Measurements from ENCODE around the gene C6orf136. TPM values are rescaled to one million over a fixed set of nuclear protein-coding genes. Genes with fewer than 3 reads are reported as not detected.

C6orf136 gene
- total and polyA plus RNA-seq, 9 of the 15 experiments (the other 6 are each of a cell fraction or from before 2014, with no cell fraction given): 14.1 to 63.1 (median 18.4) TPM

DNA sequence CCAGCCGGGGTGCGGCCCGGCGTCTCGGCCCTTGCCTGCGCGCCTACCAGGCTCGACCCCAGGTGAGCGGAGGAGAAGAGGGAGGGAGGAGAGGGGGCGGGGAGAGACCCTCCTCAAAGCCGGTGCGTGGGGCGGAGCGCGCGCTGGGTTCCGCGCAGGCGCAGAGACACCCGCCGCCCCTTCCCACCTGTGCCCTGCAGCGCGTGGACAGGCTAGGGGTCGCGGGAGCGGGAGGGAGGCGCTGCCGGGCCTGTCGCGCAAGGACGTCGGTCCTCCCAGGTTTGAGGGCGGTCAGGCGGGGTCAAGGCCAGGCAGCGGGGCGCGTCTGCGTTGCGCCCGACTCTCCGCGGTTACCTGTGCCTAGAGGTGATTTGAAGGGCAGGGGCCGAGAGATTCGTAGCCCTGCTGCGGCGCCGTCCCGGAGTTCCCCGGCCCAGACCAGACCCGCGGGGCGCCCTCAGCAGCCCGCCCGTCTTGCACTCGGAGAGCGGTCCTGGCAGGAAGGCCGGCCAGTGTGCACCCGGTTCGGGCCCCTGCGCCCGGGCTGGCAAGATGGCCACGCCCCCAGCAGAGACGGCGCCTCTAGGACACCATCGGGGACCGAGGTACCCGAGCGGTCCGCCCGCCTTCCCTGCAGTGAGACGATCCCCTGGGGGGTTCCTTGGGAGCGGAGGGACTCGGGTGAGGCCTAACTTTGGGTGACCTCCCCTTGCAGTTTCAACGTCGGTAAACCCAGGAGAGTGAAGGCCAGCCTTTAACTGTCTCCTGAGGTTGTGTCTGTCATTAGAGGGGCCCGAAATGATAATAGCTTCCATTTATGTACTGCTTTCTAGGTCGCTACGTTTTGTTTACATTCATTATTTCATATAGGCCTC lies 546 bp downstream of the C6orf136 start (continued):
- TF ChIP-seq, protein P1, sequence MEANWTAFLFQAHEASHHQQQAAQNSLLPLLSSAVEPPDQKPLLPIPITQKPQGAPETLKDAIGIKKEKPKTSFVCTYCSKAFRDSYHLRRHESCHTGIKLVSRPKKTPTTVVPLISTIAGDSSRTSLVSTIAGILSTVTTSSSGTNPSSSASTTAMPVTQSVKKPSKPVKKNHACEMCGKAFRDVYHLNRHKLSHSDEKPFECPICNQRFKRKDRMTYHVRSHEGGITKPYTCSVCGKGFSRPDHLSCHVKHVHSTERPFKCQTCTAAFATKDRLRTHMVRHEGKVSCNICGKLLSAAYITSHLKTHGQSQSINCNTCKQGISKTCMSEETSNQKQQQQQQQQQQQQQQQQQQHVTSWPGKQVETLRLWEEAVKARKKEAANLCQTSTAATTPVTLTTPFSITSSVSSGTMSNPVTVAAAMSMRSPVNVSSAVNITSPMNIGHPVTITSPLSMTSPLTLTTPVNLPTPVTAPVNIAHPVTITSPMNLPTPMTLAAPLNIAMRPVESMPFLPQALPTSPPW (CRISPR knock-in tag; IDR thresholded peaks at IDR 0.05): no peak; the same call in none of the 2 replicates
- TF ChIP-seq ZNF212 (CRISPR knock-in tag; IDR thresholded peaks at IDR 0.05): no peak
- no peak for TF ChIP-seq ZNF316 (IDR thresholded peaks at IDR 0.05)
- TF ChIP-seq, protein P2, sequence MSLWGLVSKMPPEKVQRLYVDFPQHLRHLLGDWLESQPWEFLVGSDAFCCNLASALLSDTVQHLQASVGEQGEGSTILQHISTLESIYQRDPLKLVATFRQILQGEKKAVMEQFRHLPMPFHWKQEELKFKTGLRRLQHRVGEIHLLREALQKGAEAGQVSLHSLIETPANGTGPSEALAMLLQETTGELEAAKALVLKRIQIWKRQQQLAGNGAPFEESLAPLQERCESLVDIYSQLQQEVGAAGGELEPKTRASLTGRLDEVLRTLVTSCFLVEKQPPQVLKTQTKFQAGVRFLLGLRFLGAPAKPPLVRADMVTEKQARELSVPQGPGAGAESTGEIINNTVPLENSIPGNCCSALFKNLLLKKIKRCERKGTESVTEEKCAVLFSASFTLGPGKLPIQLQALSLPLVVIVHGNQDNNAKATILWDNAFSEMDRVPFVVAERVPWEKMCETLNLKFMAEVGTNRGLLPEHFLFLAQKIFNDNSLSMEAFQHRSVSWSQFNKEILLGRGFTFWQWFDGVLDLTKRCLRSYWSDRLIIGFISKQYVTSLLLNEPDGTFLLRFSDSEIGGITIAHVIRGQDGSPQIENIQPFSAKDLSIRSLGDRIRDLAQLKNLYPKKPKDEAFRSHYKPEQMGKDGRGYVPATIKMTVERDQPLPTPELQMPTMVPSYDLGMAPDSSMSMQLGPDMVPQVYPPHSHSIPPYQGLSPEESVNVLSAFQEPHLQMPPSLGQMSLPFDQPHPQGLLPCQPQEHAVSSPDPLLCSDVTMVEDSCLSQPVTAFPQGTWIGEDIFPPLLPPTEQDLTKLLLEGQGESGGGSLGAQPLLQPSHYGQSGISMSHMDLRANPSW (CRISPR knock-in tag; IDR thresholded peaks at IDR 0.05): peak; percentile 42; the same call in 1 of the 2 replicates
- no peak for TF ChIP-seq HSF4 (CRISPR knock-in tag; IDR thresholded peaks at IDR 0.05; ENCODE audit: borderline replicate concordance)
- no peak for TF ChIP-seq ZNF239 (CRISPR knock-in tag; IDR thresholded peaks at IDR 0.05)
- peak in 1 of 2 experiments; percentile 57; a peak in 2 of 4 replicates for TF ChIP-seq SRF (CRISPR knock-in tag; IDR thresholded peaks at IDR 0.05)
- no peak for TF ChIP-seq DACH1 (IDR thresholded peaks at IDR 0.05; ENCODE audit: partially characterized antibody)
- peak; percentile 61 to 74; a peak in 3 of 4 replicates for TF ChIP-seq MAZ (CRISPR knock-in tag; conservative IDR thresholded peaks at IDR 0.05 in 1 of 2, IDR thresholded peaks at IDR 0.05 in 1 of 2)
- TF ChIP-seq, protein P3, sequence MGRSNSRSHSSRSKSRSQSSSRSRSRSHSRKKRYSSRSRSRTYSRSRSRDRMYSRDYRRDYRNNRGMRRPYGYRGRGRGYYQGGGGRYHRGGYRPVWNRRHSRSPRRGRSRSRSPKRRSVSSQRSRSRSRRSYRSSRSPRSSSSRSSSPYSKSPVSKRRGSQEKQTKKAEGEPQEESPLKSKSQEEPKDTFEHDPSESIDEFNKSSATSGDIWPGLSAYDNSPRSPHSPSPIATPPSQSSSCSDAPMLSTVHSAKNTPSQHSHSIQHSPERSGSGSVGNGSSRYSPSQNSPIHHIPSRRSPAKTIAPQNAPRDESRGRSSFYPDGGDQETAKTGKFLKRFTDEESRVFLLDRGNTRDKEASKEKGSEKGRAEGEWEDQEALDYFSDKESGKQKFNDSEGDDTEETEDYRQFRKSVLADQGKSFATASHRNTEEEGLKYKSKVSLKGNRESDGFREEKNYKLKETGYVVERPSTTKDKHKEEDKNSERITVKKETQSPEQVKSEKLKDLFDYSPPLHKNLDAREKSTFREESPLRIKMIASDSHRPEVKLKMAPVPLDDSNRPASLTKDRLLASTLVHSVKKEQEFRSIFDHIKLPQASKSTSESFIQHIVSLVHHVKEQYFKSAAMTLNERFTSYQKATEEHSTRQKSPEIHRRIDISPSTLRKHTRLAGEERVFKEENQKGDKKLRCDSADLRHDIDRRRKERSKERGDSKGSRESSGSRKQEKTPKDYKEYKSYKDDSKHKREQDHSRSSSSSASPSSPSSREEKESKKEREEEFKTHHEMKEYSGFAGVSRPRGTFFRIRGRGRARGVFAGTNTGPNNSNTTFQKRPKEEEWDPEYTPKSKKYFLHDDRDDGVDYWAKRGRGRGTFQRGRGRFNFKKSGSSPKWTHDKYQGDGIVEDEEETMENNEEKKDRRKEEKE (IDR thresholded peaks at IDR 0.05; ENCODE audit: borderline replicate concordance in 1 of 2, control insufficient read depth in 1 of 2, low read depth in 2 of 2, low read length in 1 of 2): no peak
- no peak for TF ChIP-seq BMI1 (IDR thresholded peaks at IDR 0.05; ENCODE audit: low read length)
- TF ChIP-seq KAT8 (IDR thresholded peaks at IDR 0.05; ENCODE audit: low read depth): no peak
- TF ChIP-seq KLF13 (tag; IDR thresholded peaks at IDR 0.05; ENCODE audit: borderline replicate concordance, low read depth): peak; percentile 43; the same call in 1 of the 2 replicates
- no peak for TF ChIP-seq SMARCB1 (IDR thresholded peaks at IDR 0.05; ENCODE audit: insufficient read length, low read depth)
- no peak for TF ChIP-seq FOXJ3 (CRISPR knock-in tag; IDR thresholded peaks at IDR 0.05)
- TF ChIP-seq SIN3A (IDR thresholded peaks at IDR 0.05; ENCODE audit: borderline replicate concordance in 2 of 2, control insufficient read depth in 1 of 2, low read depth in 2 of 2, low read length in 2 of 2): peak in 1 of 2 experiments; percentile 66; a peak in 2 of 4 replicates
- TF ChIP-seq ZNF778 (CRISPR knock-in tag; IDR thresholded peaks at IDR 0.05): no peak
- TF ChIP-seq ZNF263 (CRISPR knock-in tag; IDR thresholded peaks at IDR 0.05; ENCODE audit: borderline replicate concordance): peak; percentile 79

Measured in K562 (cell line).